Measurements from ENCODE around the gene CNBP.

DNA sequence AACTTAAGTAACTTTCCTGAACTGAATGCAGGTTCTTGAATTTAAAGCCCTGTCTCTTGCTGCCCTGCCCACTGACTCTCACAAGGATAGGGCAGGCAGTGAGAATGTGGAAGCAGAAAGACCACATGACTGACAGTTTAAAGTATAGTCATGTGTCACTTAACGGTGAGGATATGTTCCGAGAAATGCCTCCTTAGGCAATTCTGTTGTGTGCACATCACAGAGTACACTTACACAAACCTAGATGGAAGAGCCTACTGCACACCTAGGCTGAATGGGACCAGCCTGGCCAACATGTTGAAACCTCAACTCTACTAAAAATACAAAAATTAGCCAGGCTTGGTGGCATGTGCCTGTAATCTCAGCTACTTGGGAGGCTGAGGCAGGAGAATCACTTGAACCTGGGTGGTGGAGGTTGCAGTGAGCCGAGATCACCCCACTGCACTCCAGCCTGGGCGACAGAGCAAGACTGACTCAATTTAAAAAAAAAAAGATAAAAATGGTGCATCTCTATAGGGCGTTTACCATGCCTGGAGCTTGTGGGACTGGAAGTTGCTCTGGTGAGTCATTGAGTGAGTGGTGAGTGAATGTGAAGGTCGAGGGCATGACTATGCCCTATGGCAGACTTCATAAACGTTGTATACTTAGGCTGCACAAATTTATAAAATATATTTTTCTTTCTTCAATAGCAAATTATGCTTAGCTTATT, 46.8 kb upstream of the CNBP start:
- TF ChIP-seq, protein P1, sequence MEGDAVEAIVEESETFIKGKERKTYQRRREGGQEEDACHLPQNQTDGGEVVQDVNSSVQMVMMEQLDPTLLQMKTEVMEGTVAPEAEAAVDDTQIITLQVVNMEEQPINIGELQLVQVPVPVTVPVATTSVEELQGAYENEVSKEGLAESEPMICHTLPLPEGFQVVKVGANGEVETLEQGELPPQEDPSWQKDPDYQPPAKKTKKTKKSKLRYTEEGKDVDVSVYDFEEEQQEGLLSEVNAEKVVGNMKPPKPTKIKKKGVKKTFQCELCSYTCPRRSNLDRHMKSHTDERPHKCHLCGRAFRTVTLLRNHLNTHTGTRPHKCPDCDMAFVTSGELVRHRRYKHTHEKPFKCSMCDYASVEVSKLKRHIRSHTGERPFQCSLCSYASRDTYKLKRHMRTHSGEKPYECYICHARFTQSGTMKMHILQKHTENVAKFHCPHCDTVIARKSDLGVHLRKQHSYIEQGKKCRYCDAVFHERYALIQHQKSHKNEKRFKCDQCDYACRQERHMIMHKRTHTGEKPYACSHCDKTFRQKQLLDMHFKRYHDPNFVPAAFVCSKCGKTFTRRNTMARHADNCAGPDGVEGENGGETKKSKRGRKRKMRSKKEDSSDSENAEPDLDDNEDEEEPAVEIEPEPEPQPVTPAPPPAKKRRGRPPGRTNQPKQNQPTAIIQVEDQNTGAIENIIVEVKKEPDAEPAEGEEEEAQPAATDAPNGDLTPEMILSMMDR (conservative IDR thresholded peaks at IDR 0.05; ENCODE audit: low read depth, low read length), result no peak
- TF ChIP-seq RAD21 (IDR thresholded peaks at IDR 0.05; ENCODE audit: low read length) (no peak), MAZ (IDR thresholded peaks at IDR 0.05; ENCODE audit: borderline replicate concordance, low read depth, low read length) (no peak), POLR2A (IDR thresholded peaks at IDR 0.05; ENCODE audit: low read depth, low read length) (no peak), RCOR1 (IDR thresholded peaks at IDR 0.05; ENCODE audit: insufficient replicate concordance, low read length) (no peak), RFX5 (IDR thresholded peaks at IDR 0.05; ENCODE audit: low read depth, low read length) (no peak), CHD1 (IDR thresholded peaks at IDR 0.05; ENCODE audit: low read depth, low read length) (no peak), CEBPB (IDR thresholded peaks at IDR 0.05; ENCODE audit: low read depth, low read length) (no peak), BHLHE40 (IDR thresholded peaks at IDR 0.05; ENCODE audit: low read depth, low read length) (peak; percentile 41; the same call in 1 of the 2 replicates), MXI1 (IDR thresholded peaks at IDR 0.05; ENCODE audit: borderline replicate concordance, low read depth, low read length) (no peak), SMC3 (IDR thresholded peaks at IDR 0.05; ENCODE audit: low read depth, low read length) (no peak)
- TF ChIP-seq, protein P2, sequence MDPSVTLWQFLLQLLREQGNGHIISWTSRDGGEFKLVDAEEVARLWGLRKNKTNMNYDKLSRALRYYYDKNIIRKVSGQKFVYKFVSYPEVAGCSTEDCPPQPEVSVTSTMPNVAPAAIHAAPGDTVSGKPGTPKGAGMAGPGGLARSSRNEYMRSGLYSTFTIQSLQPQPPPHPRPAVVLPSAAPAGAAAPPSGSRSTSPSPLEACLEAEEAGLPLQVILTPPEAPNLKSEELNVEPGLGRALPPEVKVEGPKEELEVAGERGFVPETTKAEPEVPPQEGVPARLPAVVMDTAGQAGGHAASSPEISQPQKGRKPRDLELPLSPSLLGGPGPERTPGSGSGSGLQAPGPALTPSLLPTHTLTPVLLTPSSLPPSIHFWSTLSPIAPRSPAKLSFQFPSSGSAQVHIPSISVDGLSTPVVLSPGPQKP (IDR thresholded peaks at IDR 0.05; ENCODE audit: borderline replicate concordance, low read depth, low read length), result no peak
- TF ChIP-seq, protein P3, sequence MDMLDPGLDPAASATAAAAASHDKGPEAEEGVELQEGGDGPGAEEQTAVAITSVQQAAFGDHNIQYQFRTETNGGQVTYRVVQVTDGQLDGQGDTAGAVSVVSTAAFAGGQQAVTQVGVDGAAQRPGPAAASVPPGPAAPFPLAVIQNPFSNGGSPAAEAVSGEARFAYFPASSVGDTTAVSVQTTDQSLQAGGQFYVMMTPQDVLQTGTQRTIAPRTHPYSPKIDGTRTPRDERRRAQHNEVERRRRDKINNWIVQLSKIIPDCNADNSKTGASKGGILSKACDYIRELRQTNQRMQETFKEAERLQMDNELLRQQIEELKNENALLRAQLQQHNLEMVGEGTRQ (IDR thresholded peaks at IDR 0.05; ENCODE audit: low read depth, low read length), result no peak
